GM19035 (cell line): Measurements from ENCODE around the gene SLC22A1.
"Not testable (repeated sequence)": the region's sequence is repeated elsewhere in the genome, so short reads cannot be mapped to it uniquely, and the experiment has no call there.

Source experiments
- ATAC-seq: cut with Tn5 transposase; IDR thresholded peaks from one replicate; pipeline ENCODE4 v1.9.1; 2021; ENCODE audit not compliant: unreplicated experiment

SLC22A1 gene

DNA sequence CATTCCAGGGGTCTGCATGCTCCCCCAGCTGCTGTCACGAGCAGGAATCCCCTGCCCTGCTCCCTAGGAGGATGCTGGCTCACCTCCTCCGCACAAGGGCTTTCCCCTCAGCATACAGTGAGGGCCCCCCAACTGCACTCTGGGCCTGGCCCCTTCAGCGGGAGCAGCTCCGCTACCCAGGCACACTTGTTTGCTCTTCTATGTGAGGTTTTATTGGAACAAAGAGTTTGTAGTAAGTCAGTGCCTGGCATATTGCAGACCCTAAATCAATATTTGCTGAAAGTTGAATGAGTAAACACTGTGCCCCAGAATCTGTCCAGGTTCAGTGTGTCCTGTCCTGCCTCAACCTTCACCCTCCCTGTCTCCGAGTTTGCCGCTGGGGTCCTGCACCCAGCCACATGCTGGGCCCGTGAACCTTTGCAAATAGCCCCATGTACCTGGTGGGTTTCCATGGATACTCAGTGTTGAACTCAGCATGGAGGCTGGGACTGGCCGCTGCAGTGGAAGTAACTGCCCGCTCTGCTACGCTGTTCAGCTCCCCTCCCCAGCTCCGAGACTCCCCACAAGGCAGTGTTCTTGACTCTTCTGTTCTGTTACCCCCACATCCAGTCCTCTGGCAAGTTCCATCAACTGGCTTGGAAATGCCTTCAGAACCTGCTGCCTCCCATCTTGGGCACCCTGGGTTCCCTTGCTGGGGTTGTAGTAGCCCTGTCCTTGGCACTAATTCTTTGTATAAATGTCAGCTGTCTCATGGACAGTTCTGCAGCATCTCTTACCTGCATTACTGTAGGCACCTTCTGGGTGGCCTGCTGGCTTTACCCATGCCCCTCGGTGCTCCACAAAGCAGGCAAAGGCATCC lies 15.7 kb downstream of the SLC22A1 start:
- no peak for ATAC-seq

DNA sequence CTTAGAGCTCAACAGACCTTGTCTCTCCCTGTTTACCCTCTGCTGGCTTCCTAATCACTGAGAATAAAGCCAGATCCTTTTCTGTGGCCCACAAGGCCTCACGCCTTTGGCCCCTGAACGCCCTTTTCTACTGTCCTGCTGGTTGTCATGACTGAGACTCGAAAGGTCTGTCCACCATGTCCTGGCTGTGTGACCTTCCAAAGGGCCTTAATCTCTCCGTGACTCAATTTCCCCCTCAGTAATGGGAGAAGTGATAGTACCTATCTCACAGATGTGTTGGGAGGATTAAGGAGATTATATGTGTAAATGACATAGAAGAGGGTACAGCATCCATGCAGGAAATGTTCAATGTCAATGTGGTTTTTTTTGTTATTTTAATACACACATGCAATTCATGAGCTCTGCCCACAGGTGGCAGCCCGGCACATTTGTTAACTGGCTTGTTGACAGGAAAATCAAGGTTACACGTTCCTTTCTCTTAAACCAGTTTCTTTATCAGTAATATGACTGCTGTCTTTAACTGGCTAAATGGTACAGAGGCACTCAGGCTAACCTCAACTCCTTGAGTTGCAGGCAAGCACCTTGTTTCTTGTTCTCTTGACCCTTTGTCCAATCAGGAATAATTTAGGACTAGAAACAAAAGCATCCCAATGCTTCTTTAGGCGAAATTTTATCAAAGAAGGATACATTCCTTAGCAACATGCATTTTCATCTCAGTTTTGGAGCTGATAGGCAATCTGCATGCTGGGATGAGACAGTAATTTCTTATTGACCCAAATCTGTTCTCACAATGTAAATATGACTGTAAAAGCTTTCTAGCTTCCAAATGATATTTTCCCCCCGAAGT lies 16.6 kb downstream of the SLC22A1 start:
- ATAC-seq = peak; percentile 60

- no peak for ATAC-seq
Observed at GRCh38 chr6:160138839-160139419, 17.3 kb downstream of the SLC22A1 start.

- ATAC-seq = no peak
Observed at GRCh38 chr6:160139420-160139851, 17.8 kb downstream of the SLC22A1 start.

DNA sequence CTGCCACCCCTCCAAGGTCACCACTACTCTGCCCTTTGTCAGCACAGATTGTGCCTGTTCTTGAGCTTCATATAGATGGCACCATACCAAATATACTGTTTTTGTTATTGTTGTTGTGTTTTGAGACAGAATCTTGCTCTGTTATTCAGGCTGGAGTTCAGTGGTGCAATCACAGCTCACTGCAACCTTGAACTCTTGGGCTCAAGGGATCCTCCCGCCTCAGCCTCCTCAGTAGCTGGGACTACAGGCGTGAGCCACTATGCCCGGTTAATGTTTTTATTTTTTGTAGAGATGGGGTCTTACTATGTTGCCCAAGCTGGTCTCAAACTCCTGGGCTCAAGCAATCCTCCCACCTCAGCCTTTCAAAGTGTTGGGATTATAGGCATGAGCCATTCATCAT lies 18.9 kb downstream of the SLC22A1 start:
- not testable (repeated sequence) for ATAC-seq

- no peak for ATAC-seq
Observed at GRCh38 chr6:160141001-160141726, 19.5 kb downstream of the SLC22A1 start.

GRCh38 chr6:160142115-160142715 lies 20.6 kb downstream of the SLC22A1 start:
- ATAC-seq = no peak

- ATAC-seq = no peak
Observed at GRCh38 chr6:160146454-160147145, 25.0 kb downstream of the SLC22A1 start.

GRCh38 chr6:160147146-160147536 lies 25.5 kb downstream of the SLC22A1 start:
- no peak for ATAC-seq

- no peak for ATAC-seq
Observed at GRCh38 chr6:160154471-160154870, 32.9 kb downstream of the SLC22A1 start.

DNA sequence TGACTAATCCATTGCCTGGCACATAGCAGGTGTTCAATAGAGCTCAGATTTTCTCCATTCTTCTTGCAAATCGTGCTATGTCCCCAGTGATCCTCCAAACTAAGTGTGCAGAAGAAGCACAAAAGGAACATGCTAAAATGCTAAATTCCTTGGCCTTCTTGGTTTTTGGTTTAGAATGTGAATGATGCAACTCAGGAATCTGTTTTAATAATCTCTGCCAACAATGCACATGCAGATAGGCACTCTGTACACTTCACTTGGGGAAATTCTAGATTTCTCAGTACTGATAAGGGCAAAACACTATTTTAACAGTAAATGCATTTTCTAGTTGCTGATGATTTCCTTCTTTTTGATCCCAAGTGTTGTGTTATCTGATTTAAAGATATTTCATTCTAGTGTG lies 35.2 kb downstream of the SLC22A1 start:
- ATAC-seq = no peak

DNA sequence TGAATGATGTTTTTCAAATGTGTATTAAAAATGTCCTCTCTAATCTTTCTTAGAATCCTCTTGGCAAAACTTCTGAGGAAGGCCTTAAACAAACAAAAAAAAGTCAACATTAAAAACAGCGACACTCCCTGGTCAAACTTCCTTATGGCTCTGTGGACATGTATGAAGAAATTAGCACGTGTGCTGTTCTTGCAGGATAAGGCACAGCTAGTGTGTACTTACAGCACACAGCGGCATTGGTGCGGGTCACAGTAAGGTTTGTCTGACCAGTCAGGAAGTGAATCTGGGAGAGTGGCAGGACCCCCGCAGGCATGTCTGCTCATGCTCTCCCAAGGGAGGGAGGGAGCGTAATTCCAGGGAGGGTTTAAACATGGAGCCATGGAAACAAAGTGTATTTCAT lies 38.8 kb downstream of the SLC22A1 start:
- ATAC-seq = no peak

GRCh38 chr6:160160929-160161646 lies 39.5 kb downstream of the SLC22A1 start:
- no peak for ATAC-seq

DNA sequence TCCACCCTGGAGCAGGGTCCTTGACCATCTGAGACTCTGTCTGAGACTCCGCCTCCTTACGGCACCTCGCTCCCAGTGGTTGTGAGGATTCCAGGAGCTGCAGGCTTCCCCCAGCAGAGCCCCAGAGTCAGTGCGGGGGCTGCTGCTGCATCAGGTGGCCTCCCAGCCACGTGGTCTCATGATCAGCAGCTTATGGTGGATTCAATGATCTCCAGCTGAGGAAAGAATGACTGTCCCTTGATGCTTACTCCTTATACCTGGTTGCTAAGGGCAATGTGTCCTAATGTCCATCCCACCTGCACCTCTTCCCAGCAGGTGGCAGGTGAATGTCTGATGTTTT lies 40.0 kb downstream of the SLC22A1 start:
- ATAC-seq = no peak

DNA sequence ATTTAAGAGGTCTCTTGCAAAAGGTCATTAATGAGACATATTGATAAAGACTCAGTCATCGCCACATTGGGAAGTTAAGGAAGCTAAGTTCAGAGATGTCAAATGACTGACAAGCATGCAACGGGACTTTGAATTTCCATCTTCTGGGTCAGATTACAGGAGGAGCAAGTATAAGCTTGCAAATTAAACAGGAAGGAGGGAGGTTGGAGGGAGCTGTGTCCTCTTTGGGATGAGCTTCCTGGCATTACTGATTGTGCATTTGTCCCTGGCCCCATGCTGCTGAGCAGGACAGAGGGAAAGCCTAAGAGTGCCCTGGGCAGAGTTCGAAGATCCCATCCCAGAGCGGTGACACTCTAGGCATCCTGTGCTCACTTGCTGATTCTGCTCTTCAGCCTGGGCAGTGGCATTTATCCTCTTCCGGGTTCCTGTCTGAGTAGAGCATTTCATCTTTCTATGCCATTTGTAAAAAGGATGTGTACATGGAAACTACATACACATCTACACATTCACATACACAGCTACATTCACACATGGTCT lies 40.5 kb downstream of the SLC22A1 start:
- no peak for ATAC-seq

- no peak for ATAC-seq
Observed at GRCh38 chr6:160163425-160163824, 41.8 kb downstream of the SLC22A1 start.

DNA sequence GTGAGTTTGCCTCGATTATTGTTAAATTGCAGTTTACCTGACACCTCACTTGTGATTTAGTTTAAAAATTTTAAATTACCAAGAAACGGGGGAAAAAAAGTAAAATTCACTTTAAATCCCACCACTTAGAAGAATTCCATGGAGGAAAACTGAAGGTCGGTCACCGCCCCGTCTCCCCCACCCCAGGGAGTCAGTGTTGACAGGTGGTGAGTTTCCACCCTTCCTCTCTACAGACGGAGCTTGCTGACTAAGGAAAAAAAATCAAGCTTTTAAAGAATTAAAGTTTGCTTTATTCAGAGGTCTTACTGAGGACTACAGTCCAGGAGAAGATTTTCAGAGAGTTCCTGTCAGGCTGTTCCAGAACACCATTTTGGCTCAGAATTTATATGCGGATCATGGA lies 42.3 kb downstream of the SLC22A1 start:
- no peak for ATAC-seq

DNA sequence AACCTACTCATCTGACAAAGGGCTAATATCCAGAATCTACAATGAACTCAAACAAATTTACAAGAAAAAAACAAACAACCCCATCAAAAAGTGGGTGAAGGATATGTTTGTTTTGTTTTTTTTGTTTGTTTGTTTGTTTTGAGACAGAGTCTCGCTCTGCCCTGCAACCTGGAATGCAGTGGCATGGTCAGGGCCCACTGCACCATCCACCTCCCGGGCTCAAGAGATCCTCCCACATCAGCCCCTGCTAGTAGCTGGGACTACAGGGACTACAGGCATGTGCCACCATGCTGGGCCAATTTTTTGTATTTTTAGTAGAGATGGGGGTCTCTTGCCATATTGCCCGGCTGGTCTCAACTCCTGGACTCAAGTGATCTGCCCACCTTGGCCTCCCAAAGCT lies 44.3 kb downstream of the SLC22A1 start:
- ATAC-seq = not testable (repeated sequence)
